ENCODE results near the gene RBFOX2.

Gene RBFOX2

DNA sequence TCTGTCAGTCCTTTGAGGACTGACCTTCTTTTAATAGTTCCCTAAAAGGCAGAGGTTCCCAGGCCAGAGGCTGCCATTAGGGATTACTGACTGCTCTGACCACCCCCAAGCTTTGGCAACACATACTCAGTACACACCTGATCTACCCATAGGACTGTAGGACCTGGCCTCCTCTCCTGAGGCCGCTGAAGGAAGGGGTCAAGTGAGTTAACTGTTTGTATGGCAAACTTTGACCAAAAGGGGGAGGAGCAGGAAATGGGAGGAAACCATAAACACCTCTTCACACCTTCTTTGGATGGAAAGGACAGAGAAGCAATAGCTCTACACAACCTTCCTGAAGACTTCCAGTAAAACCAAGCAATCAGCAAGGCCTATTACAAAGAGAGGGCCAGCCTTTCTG lies 207.0 kb downstream of the RBFOX2 start:
- Histone ChIP-seq H3K27me3 (no peaks in the 10 kb centered on the region), H3K9me3 (no peaks in the 10 kb centered on the region), H3K4me1 (peaks cover 0 to 41% (median 12%) of the 10 kb centered on the region in 4 donors), H3K27ac (no peak overlapping the region), H3K36me3 (no peaks in the 10 kb centered on the region), H3K4me3 (no peak overlapping the region)
- intact Hi-C loops (cut with DNase I; ENCODE audit: low total_unique reads), result no loop called here
- DNase-seq, result no peak
- TF ChIP-seq, protein P1, sequence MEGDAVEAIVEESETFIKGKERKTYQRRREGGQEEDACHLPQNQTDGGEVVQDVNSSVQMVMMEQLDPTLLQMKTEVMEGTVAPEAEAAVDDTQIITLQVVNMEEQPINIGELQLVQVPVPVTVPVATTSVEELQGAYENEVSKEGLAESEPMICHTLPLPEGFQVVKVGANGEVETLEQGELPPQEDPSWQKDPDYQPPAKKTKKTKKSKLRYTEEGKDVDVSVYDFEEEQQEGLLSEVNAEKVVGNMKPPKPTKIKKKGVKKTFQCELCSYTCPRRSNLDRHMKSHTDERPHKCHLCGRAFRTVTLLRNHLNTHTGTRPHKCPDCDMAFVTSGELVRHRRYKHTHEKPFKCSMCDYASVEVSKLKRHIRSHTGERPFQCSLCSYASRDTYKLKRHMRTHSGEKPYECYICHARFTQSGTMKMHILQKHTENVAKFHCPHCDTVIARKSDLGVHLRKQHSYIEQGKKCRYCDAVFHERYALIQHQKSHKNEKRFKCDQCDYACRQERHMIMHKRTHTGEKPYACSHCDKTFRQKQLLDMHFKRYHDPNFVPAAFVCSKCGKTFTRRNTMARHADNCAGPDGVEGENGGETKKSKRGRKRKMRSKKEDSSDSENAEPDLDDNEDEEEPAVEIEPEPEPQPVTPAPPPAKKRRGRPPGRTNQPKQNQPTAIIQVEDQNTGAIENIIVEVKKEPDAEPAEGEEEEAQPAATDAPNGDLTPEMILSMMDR (IDR thresholded peaks at IDR 0.05), result no peak

DNA sequence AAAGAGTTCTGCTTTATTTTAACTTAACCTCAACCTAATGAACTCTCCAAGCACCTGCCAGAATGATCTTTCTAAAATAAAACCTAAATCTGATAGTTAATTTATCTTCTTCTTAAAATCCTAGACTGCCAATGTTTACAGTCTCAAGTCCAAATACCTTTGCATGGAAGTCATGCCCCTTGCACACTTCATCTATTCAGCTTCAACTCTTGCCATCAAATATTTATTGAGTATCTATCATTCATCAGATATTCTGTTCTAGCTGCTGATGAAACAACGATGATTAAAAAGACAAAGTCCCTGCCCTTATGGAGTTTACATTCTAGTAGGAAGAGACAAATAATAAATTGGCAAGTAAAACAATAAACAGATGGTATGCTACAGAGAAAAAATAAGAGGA lies 209.2 kb downstream of the RBFOX2 start:
- Histone ChIP-seq H3K27ac (no peak overlapping the region), H3K9me3 (no peaks in the 10 kb centered on the region), H3K4me1 (peaks cover 0 to 59% (median 12%) of the 10 kb centered on the region in 4 donors), H3K27me3 (no peaks in the 10 kb centered on the region), H3K36me3 (no peaks in the 10 kb centered on the region), H3K4me3 (no peak overlapping the region)
- no peak for DNase-seq
- intact Hi-C loops (cut with DNase I; ENCODE audit: low total_unique reads), result no loop called here
- TF ChIP-seq, protein P1 (IDR thresholded peaks at IDR 0.05), result no peak

DNA sequence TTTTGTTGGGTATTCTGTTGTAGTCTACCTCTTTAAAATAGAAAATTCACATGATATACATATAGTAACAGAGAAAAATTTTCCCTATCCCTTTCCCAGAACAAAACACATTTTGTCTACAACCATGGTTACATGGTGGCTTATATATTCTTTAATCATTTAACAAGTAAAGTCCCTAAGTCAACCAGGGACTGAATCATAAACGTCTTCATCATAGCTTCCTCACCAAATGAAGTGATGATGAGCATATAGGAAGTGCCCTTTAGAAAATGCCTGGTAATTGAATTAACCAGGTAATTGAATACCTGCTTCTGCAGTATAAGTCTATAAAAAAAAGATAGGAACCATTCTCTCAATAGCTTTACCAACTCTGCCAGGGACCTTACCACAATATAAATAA lies 209.7 kb downstream of the RBFOX2 start:
- Histone ChIP-seq H3K4me3 (no peak overlapping the region), H3K9me3 (no peaks in the 10 kb centered on the region), H3K36me3 (no peaks in the 10 kb centered on the region), H3K4me1 (peaks cover 0 to 59% (median 12%) of the 10 kb centered on the region in 4 donors), H3K27ac (no peak overlapping the region), H3K27me3 (no peaks in the 10 kb centered on the region)
- no peak for DNase-seq
- TF ChIP-seq, protein P1 (IDR thresholded peaks at IDR 0.05), result no peak
- intact Hi-C loops (cut with DNase I; ENCODE audit: low total_unique reads), result no loop called here

DNA sequence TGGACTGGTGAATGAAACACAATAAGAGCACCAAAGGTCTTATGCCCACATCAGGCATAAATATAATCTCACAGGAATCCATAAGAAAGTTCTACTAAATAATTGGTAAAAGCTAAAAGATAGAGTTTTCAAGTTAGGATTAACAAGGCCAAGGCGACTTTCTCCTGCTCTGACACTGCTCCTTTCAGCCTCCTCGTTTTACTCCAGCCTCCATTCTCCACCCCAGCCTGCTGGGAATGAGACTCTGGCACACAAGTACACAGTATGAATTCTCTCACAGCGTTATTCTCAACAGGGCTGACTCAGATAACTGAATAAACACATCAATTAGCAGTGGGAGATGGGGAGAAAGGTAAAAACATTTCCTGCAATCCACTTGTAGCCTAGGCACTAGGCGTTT lies 216.0 kb downstream of the RBFOX2 start:
- H3K4me1 ChIP-seq, result peaks cover 0 to 27% (median 3%) of the 10 kb centered on the region in 4 donors
- no peaks in the 10 kb centered on the region for H3K9me3 ChIP-seq
- no peak for DNase-seq
- no peak overlapping the region for H3K4me3 ChIP-seq
- H3K27me3 ChIP-seq, result no peaks in the 10 kb centered on the region
- H3K27ac ChIP-seq, result no peak overlapping the region
- TF ChIP-seq, protein P1 (IDR thresholded peaks at IDR 0.05), result no peak
- intact Hi-C loops (cut with DNase I; ENCODE audit: low total_unique reads), result no loop called here
- peaks cover 12 to 18% (median 16%) of the 10 kb centered on the region in 3 donors for H3K36me3 ChIP-seq

DNA sequence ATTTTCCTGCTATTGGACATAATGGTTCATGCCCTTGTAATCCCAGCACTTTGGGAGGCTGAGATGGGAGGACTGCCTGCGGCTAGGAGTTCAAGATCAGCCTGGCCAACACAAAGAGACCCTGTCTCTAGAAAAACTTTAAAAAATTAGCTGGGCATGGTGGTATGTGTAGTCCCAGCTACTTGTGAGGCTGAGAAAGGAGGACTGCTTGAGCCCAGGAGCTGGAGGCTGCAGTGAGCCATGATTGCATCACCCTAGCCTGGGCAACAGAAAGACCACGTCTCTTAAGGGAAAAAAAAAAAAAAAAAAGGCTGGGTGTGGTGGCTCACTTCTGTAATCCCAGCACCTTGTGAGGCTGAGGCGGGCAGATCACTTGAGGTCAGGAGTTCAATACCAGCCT lies 217.0 kb downstream of the RBFOX2 start:
- DNase-seq, result no peak
- Histone ChIP-seq H3K9me3 (no peaks in the 10 kb centered on the region), H3K27me3 (no peaks in the 10 kb centered on the region), H3K4me1 (peaks cover 0 to 18% (median 0%) of the 10 kb centered on the region in 4 donors), H3K27ac (no peak overlapping the region), H3K4me3 (no peak overlapping the region), H3K36me3 (peaks cover 12 to 18% (median 16%) of the 10 kb centered on the region in 3 donors)
- TF ChIP-seq, protein P1 (IDR thresholded peaks at IDR 0.05), result no peak
- intact Hi-C loops (cut with DNase I; ENCODE audit: low total_unique reads), result no loop called here

DNA sequence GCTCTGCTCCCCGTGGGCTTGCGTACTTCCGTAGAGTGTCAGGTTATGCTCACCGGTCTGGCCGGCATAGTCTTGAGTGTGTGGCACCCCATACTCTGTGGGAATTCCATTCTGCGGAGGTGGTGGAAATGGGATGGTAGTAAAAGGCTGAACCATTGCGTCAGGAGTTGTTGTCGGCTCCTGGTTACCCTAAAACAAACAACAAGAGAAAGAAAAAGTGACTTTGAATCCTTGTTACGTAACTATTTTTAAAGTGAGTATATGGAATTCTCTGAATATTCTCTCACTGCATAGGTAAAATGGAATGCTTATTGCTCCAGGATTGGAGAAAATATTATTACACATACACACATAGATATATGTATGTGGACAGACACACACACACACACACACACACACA lies 218.8 kb downstream of the RBFOX2 start:
- no peak for DNase-seq
- Histone ChIP-seq H3K4me1 (no peaks in the 10 kb centered on the region), H3K9me3 (no peaks in the 10 kb centered on the region), H3K27ac (no peak overlapping the region), H3K36me3 (peaks cover 16 to 23% (median 18%) of the 10 kb centered on the region in 3 donors), H3K27me3 (no peaks in the 10 kb centered on the region), H3K4me3 (no peak overlapping the region)
- TF ChIP-seq, protein P1 (IDR thresholded peaks at IDR 0.05), result no peak
- intact Hi-C loops (cut with DNase I; ENCODE audit: low total_unique reads), result no loop called here
